GM21381 (cell line): Measurements from ENCODE around the gene NPLOC4.
"Not testable (repeated sequence)": the region's sequence is repeated elsewhere in the genome, so short reads cannot be mapped to it uniquely, and the experiment has no call there.

ENCODE experiments used
- ATAC-seq: cut with Tn5 transposase; IDR thresholded peaks from one replicate; pipeline ENCODE4 v1.9.1; 2021; ENCODE audit warnings: mild to moderate bottlenecking, moderate library complexity; ENCODE audit not compliant: unreplicated experiment

NPLOC4 gene

GRCh38 chr17:81635973-81636504 lies 873 bp downstream of the NPLOC4 start:
- no peak for ATAC-seq

GRCh38 chr17:81635431-81635830 lies 1.5 kb downstream of the NPLOC4 start:
- ATAC-seq: no peak

- ATAC-seq: no peak
Measured at GRCh38 chr17:81631482-81631881, 5.4 kb downstream of the NPLOC4 start.

GRCh38 chr17:81630274-81630673 lies 6.6 kb downstream of the NPLOC4 start:
- ATAC-seq: no peak

GRCh38 chr17:81621494-81622130 lies 15.3 kb downstream of the NPLOC4 start:
- ATAC-seq: no peak

GRCh38 chr17:81618307-81618706 lies 18.6 kb downstream of the NPLOC4 start:
- not testable (repeated sequence) for ATAC-seq

GRCh38 chr17:81616877-81617276 lies 20.0 kb downstream of the NPLOC4 start:
- ATAC-seq: no peak

GRCh38 chr17:81615401-81615930 lies 21.4 kb downstream of the NPLOC4 start:
- ATAC-seq: no peak

- ATAC-seq: no peak
Measured at GRCh38 chr17:81612172-81612970, 24.5 kb downstream of the NPLOC4 start.

GRCh38 chr17:81609541-81610311 lies 27.2 kb downstream of the NPLOC4 start:
- ATAC-seq: no peak

GRCh38 chr17:81608605-81609004 lies 28.3 kb downstream of the NPLOC4 start:
- no peak for ATAC-seq

- ATAC-seq: no peak
Measured at GRCh38 chr17:81608082-81608481, 28.8 kb downstream of the NPLOC4 start.

- no peak for ATAC-seq
Measured at GRCh38 chr17:81607431-81607830, 29.5 kb downstream of the NPLOC4 start.

- ATAC-seq: no peak
Measured at GRCh38 chr17:81603846-81604610, 32.9 kb downstream of the NPLOC4 start.

- no peak for ATAC-seq
Measured at GRCh38 chr17:81601525-81602120, 35.3 kb downstream of the NPLOC4 start.

- no peak for ATAC-seq
Measured at GRCh38 chr17:81599719-81600486, 37.0 kb downstream of the NPLOC4 start.

- ATAC-seq: no peak
Measured at GRCh38 chr17:81593105-81593871, 43.6 kb downstream of the NPLOC4 start.

- no peak for ATAC-seq
Measured at GRCh38 chr17:81591971-81592370, 44.9 kb downstream of the NPLOC4 start.

GRCh38 chr17:81590121-81590520 lies 46.8 kb downstream of the NPLOC4 start:
- no peak for ATAC-seq
